Measurements from ENCODE around the gene RIMBP2. TPM values are rescaled to one million over a fixed set of nuclear protein-coding genes. Genes with fewer than 3 reads are reported as not detected.

RIMBP2 gene
- total and polyA plus RNA-seq, 2 experiments from 2014 or later: 0.31 to 0.37 TPM

DNA sequence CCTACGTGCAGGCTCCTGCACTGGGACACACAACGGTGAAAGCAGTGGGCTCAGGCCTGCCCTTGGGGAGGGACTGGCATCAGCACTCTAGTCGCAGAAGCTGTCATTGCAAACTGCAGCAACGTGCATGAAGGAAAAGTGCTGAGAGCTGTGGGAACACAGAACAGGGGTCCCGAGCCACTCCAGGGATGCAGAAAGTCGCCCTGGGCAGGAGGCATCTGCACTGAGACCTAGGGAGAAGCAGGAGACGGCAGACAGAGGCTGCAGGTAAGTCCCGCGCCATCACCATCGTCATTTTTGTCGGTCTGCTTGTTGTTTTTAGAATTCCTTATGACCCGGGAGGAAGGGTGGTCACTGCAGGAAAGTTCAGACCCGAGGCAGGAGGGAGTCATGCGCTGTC lies 21.6 kb upstream of the RIMBP2 start (continued):
- TF ChIP-seq EZH2 (IDR thresholded peaks at IDR 0.05; ENCODE audit: low read depth, unreplicated experiment): no peak
- TF ChIP-seq NANOG (IDR thresholded peaks at IDR 0.05; ENCODE audit: borderline replicate concordance): no peak
- TF ChIP-seq CREB1 (CRISPR knock-in tag; IDR thresholded peaks at IDR 0.05; ENCODE audit: low read depth): no peak

DNA sequence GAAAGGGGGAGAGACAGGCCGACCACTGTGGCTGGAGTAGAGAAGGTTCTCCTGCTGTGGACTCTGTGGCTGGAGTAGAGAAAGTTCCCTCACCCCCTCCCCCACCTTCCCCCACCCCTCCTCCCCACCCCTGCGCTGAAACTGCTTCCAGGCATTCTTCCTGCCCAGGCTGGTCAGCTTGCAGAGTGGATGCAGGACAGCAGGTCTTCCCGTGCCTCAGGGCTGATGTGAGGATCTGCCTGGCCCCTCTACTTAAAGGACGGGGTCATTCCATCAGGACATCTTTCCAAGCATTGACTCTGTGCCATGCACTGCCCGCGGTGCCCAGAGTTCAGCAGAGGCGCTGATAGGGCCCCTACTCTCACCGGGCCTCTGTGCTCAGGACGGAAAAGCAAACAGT lies 13.2 kb upstream of the RIMBP2 start:
- Histone ChIP-seq H4K20me1 (replicated peaks; ENCODE audit: insufficient read depth) (no peaks in the 10 kb centered on the region), H3K4me2 (no peak overlapping the region), H2AFZ (no peak overlapping the region), H3K36me3 (ENCODE audit: insufficient read depth) (no peaks in the 10 kb centered on the region), H3K27me3 (ENCODE audit: insufficient read depth) (no peaks in the 10 kb centered on the region), H3K79me2 (replicated peaks; ENCODE audit: insufficient read depth) (no peaks in the 10 kb centered on the region), H3K9me2 (ENCODE audit: insufficient read depth) (no peaks in the 10 kb centered on the region), H3K4me3 (no peak overlapping the region), H3K4me1 (ENCODE audit: insufficient read depth) (no peaks in the 10 kb centered on the region), H3K27ac (ENCODE audit: low read depth) (no peak overlapping the region), H3F3A (replicated peaks; ENCODE audit: low read depth) (peaks cover 4% of the 10 kb centered on the region; the same call in 1 of the 2 replicates)
- no peak overlapping the region for H3K27ac Mint-ChIP-seq
- H3K9me3 Mint-ChIP-seq: peaks cover 78% of the 10 kb centered on the region
- H3K4me1 Mint-ChIP-seq: no peaks in the 10 kb centered on the region
- H3K4me3 Mint-ChIP-seq: no peak overlapping the region
- peaks cover 5% of the 10 kb centered on the region for H3K27me3 Mint-ChIP-seq (ENCODE audit: insufficient read depth, low read depth, poor library complexity)
- no peak for DNase-seq (ENCODE audit: low spot score)
- peaks cover 15% of the 10 kb centered on the region; the same call in 2 of the 3 replicates for H3K36me3 Mint-ChIP-seq (ENCODE audit: low read depth)
- TF ChIP-seq, protein P1, sequence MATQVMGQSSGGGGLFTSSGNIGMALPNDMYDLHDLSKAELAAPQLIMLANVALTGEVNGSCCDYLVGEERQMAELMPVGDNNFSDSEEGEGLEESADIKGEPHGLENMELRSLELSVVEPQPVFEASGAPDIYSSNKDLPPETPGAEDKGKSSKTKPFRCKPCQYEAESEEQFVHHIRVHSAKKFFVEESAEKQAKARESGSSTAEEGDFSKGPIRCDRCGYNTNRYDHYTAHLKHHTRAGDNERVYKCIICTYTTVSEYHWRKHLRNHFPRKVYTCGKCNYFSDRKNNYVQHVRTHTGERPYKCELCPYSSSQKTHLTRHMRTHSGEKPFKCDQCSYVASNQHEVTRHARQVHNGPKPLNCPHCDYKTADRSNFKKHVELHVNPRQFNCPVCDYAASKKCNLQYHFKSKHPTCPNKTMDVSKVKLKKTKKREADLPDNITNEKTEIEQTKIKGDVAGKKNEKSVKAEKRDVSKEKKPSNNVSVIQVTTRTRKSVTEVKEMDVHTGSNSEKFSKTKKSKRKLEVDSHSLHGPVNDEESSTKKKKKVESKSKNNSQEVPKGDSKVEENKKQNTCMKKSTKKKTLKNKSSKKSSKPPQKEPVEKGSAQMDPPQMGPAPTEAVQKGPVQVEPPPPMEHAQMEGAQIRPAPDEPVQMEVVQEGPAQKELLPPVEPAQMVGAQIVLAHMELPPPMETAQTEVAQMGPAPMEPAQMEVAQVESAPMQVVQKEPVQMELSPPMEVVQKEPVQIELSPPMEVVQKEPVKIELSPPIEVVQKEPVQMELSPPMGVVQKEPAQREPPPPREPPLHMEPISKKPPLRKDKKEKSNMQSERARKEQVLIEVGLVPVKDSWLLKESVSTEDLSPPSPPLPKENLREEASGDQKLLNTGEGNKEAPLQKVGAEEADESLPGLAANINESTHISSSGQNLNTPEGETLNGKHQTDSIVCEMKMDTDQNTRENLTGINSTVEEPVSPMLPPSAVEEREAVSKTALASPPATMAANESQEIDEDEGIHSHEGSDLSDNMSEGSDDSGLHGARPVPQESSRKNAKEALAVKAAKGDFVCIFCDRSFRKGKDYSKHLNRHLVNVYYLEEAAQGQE (IDR thresholded peaks at IDR 0.05; ENCODE audit: unreplicated experiment): no peak
- TF ChIP-seq, protein P2, sequence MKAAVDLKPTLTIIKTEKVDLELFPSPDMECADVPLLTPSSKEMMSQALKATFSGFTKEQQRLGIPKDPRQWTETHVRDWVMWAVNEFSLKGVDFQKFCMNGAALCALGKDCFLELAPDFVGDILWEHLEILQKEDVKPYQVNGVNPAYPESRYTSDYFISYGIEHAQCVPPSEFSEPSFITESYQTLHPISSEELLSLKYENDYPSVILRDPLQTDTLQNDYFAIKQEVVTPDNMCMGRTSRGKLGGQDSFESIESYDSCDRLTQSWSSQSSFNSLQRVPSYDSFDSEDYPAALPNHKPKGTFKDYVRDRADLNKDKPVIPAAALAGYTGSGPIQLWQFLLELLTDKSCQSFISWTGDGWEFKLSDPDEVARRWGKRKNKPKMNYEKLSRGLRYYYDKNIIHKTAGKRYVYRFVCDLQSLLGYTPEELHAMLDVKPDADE (IDR thresholded peaks at IDR 0.05): no peak
- TF ChIP-seq POLR2AphosphoS5 (IDR thresholded peaks at IDR 0.05; ENCODE audit: low read depth): no peak
- no peak for TF ChIP-seq CREB1 (CRISPR knock-in tag; IDR thresholded peaks at IDR 0.05; ENCODE audit: low read depth)
- TF ChIP-seq ZNF114 (CRISPR knock-in tag; IDR thresholded peaks at IDR 0.05): no peak
- no peak for TF ChIP-seq EZH2 (IDR thresholded peaks at IDR 0.05; ENCODE audit: low read depth, unreplicated experiment)
- no peak for TF ChIP-seq STAT1 (IDR thresholded peaks at IDR 0.05; ENCODE audit: unreplicated experiment)
- TF ChIP-seq NANOG (IDR thresholded peaks at IDR 0.05; ENCODE audit: borderline replicate concordance): no peak
- no peak for TF ChIP-seq JUNB (IDR thresholded peaks at IDR 0.05; ENCODE audit: unreplicated experiment)
- no peak for ATAC-seq
